ENCODE measurements around the gene NRIP1. TPM values are rescaled to one million over a fixed set of nuclear protein-coding genes. Genes with fewer than 3 reads are reported as not detected.

The NRIP1 gene
- total RNA-seq, 4 donors from 2014 or later: 21.5 to 30.7 (median 28.2) TPM

GRCh38 chr21:15015622-15016471, 49.0 kb downstream of the NRIP1 start:
- ATAC-seq: no peak
- TF ChIP-seq CTCF (IDR thresholded peaks at IDR 0.05): no peak
- TF ChIP-seq EP300 (IDR thresholded peaks at IDR 0.05): no peak
- no peak for TF ChIP-seq POLR2A (IDR thresholded peaks at IDR 0.05)
- TF ChIP-seq POLR2AphosphoS5 (IDR thresholded peaks at IDR 0.05): no peak
- Histone ChIP-seq H3K36me3 (no peaks in the 10 kb centered on the region), H3K27ac (no peak overlapping the region), H3K4me3 (no peak overlapping the region), H3K4me1 (peaks cover 0 to 13% (median 7%) of the 10 kb centered on the region in 3 donors), H3K27me3 (no peaks in the 10 kb centered on the region), H3K9me3 (no peaks in the 10 kb centered on the region)
- WGBS, 2 donors (ENCODE audit: low coverage in 1 of 2): 87% methylated on average over 5 of the region's 5 CpGs

- Histone ChIP-seq H3K27me3 (no peaks in the 10 kb centered on the region), H3K9me3 (no peaks in the 10 kb centered on the region), H3K36me3 (no peaks in the 10 kb centered on the region), H3K4me3 (no peak overlapping the region), H3K4me1 (peaks cover 0 to 16% (median 7%) of the 10 kb centered on the region in 3 donors), H3K27ac (no peak overlapping the region)
- ATAC-seq: no peak
- WGBS, 2 donors (ENCODE audit: low coverage in 1 of 2): 57 to 62% methylated on average over 2 of the region's 2 CpGs
- TF ChIP-seq EP300 (IDR thresholded peaks at IDR 0.05): no peak
- TF ChIP-seq POLR2AphosphoS5 (IDR thresholded peaks at IDR 0.05): no peak
- no peak for TF ChIP-seq POLR2A (IDR thresholded peaks at IDR 0.05)
- no peak for TF ChIP-seq CTCF (IDR thresholded peaks at IDR 0.05)
These were observed 50.6 kb downstream of the NRIP1 start for GRCh38 chr21:15014221-15014620.

GRCh38 chr21:15011967-15012366, 52.8 kb downstream of the NRIP1 start:
- H3K27ac ChIP-seq: no peak overlapping the region
- WGBS, 2 donors (ENCODE audit: low coverage in 1 of 2): 66 to 69% methylated on average over 2 of the region's 2 CpGs
- H3K4me3 ChIP-seq: no peak overlapping the region
- no peak for TF ChIP-seq POLR2AphosphoS5 (IDR thresholded peaks at IDR 0.05)
- TF ChIP-seq EP300 (IDR thresholded peaks at IDR 0.05): no peak
- TF ChIP-seq POLR2A (IDR thresholded peaks at IDR 0.05): no peak
- TF ChIP-seq CTCF (IDR thresholded peaks at IDR 0.05): no peak
- no peaks in the 10 kb centered on the region for H3K9me3 ChIP-seq
- no peaks in the 10 kb centered on the region for H3K27me3 ChIP-seq
- ATAC-seq: no peak
- H3K36me3 ChIP-seq: no peaks in the 10 kb centered on the region
- H3K4me1 ChIP-seq: peaks cover 0 to 5% (median 0%) of the 10 kb centered on the region in 3 donors

- TF ChIP-seq EP300 (IDR thresholded peaks at IDR 0.05) (no peak), POLR2A (IDR thresholded peaks at IDR 0.05) (no peak), CTCF (IDR thresholded peaks at IDR 0.05) (no peak), POLR2AphosphoS5 (IDR thresholded peaks at IDR 0.05) (no peak)
- 69 to 76% methylated on average over 4 of the region's 4 CpGs for WGBS, 2 donors (ENCODE audit: low coverage in 1 of 2)
- H3K9me3 ChIP-seq: no peaks in the 10 kb centered on the region
- peaks cover under 1 to 18% (median under 1%) of the 10 kb centered on the region in 3 donors for H3K4me1 ChIP-seq
- no peak overlapping the region for H3K4me3 ChIP-seq
- no peaks in the 10 kb centered on the region for H3K36me3 ChIP-seq
- ATAC-seq: no peak
- H3K27ac ChIP-seq: no peak overlapping the region
- no peaks in the 10 kb centered on the region for H3K27me3 ChIP-seq
These were observed 54.2 kb downstream of the NRIP1 start for GRCh38 chr21:15010645-15011044.

GRCh38 chr21:15009837-15010363, 54.9 kb downstream of the NRIP1 start:
- Histone ChIP-seq H3K27me3 (no peaks in the 10 kb centered on the region), H3K9me3 (no peaks in the 10 kb centered on the region), H3K4me1 (peaks cover 4 to 26% (median 6%) of the 10 kb centered on the region in 3 donors), H3K4me3 (no peak overlapping the region), H3K27ac (no peak overlapping the region), H3K36me3 (no peaks in the 10 kb centered on the region)
- TF ChIP-seq CTCF (IDR thresholded peaks at IDR 0.05) (no peak), POLR2AphosphoS5 (IDR thresholded peaks at IDR 0.05) (no peak), EP300 (IDR thresholded peaks at IDR 0.05) (no peak), POLR2A (IDR thresholded peaks at IDR 0.05) (no peak)
- WGBS, 2 donors (ENCODE audit: low coverage in 1 of 2): 78 to 100% methylated on average over 3 of the region's 3 CpGs
- no peak for ATAC-seq

Measured in gastroesophageal sphincter (tissue), 4 donors.